ENCODE results near the gene NFIX.

Gene NFIX

GRCh38 chr19:13069415-13070359 is 74.4 kb downstream of the NFIX start:
- DNase-seq, result peak in 4 of 51 donors; percentile 26 to 54 (median 32)

- peak in 36 of 51 donors; percentile 26 to 79 (median 64) for DNase-seq
These were observed 75.3 kb downstream of the NFIX start for GRCh38 chr19:13070425-13071140.

GRCh38 chr19:13071444-13072187 is 76.3 kb downstream of the NFIX start:
- peak in 2 of 51 donors; percentile 42 to 74 for DNase-seq

GRCh38 chr19:13072188-13072908 is 77.1 kb downstream of the NFIX start:
- peak in 49 of 51 donors; percentile 30 to 98 (median 85) for DNase-seq

- DNase-seq, result no peak
These were observed 78.0 kb downstream of the NFIX start for GRCh38 chr19:13073263-13073662.

GRCh38 chr19:13074378-13074777 is 79.1 kb downstream of the NFIX start:
- DNase-seq, result peak in 1 of 51 donors; percentile 36

- DNase-seq, result peak in 2 of 51 donors; percentile 25 to 30
These were observed 81.0 kb downstream of the NFIX start for GRCh38 chr19:13076320-13076719.

GRCh38 chr19:13076787-13077186 is 81.5 kb downstream of the NFIX start:
- peak in 21 of 51 donors; percentile 15 to 66 (median 43) for DNase-seq

GRCh38 chr19:13077240-13077639 is 82.0 kb downstream of the NFIX start:
- peak in 28 of 51 donors; percentile 30 to 78 (median 52) for DNase-seq

- peak in 1 of 51 donors; percentile 18 for DNase-seq
These were observed 83.1 kb downstream of the NFIX start for GRCh38 chr19:13078381-13078780.

GRCh38 chr19:13078897-13079541 is 83.7 kb downstream of the NFIX start:
- peak in 5 of 51 donors; percentile 17 to 34 (median 21) for DNase-seq

- peak in 2 of 51 donors; percentile 17 to 21 for DNase-seq
These were observed 84.3 kb downstream of the NFIX start for GRCh38 chr19:13079542-13079986.

- DNase-seq, result peak in 20 of 51 donors; percentile 15 to 71 (median 40)
These were observed 87.1 kb downstream of the NFIX start for GRCh38 chr19:13082192-13083007.

GRCh38 chr19:13083008-13083404 is 87.7 kb downstream of the NFIX start:
- no peak for DNase-seq

- peak in 17 of 51 donors; percentile 19 to 66 (median 46) for DNase-seq
These were observed 88.4 kb downstream of the NFIX start for GRCh38 chr19:13083627-13084026.

GRCh38 chr19:13085666-13086065 is 90.4 kb downstream of the NFIX start:
- no peak for DNase-seq

- no peak for DNase-seq
These were observed 91.1 kb downstream of the NFIX start for GRCh38 chr19:13086341-13086740.

- no peak for DNase-seq
These were observed 92.0 kb downstream of the NFIX start for GRCh38 chr19:13087295-13087694.
